ENCODE measurements around the gene RAD21L1. TPM values are rescaled to one million over a fixed set of nuclear protein-coding genes. Genes with fewer than 3 reads are reported as not detected.

The RAD21L1 gene
- total RNA-seq, 2 donors from 2014 or later = not detected

DNA sequence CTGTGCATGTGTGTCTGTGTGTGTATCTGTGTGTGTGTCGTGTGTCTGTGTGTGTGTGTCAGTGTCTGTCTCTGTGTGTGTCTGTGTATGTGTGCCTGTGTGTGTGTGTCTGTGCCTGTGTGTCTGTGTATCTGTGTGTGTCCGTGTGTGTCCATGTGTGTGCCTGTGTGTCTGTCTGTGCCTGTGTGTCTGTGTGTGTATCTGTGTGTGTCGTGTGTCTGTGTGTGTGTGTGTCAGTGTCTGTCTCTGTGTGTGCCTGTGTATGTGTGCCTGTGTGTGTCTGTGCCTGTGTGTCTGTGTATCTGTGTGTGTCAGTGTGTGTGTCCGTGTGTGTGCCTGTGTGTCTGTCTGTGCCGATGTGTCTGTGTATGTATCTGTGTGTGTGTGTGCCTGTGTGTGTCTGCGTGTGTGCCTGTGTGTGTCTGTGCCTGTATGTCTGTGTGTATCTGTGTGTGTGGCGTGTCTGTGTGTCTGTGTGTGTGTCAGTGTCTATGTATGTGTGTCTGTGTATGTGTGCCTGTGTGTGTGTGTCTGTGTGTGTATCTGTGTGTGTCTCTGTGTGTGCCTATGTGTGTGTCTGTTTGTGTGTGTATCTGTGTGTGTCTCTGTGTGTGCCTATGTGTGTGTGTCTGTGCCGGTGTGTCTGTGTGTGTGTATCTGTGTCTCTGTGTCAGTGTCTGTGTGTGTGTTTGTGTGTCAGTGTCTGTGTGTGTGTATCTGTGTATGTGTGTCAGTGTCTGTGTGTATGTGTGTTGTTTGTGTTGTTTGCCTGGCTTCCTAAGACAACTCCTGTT lies 51.9 kb downstream of the RAD21L1 start:
- Histone ChIP-seq H3K4me1 (no peaks in the 10 kb centered on the region), H3K9me3 (no peaks in the 10 kb centered on the region)
- no peak for DNase-seq (ENCODE audit: low spot score)

DNA sequence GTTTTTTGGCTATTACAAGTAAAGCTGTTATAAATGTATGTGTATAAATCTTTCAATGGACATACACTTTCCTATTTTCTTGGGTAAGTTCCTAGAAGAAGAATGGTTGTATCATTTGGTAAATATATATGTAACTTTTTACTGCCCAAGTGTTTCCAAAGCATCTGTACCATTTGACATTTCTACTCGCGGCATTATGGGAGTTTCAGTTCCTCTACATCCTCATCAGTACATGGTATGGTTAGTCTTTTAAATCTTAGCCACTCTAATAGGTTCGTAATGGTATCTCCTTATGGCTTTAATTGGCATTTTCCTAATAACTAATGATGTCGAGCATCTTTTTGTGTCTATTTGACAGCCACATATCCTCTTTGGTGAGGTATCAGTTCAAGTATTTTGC lies 53.1 kb downstream of the RAD21L1 start:
- Histone ChIP-seq H3K27me3 (no peaks in the 10 kb centered on the region), H3K4me1 (no peaks in the 10 kb centered on the region), H3K36me3 (no peaks in the 10 kb centered on the region), H3K4me3 (no peak overlapping the region), H3K9me3 (no peaks in the 10 kb centered on the region), H3K27ac (no peak overlapping the region)
- DNase-seq (ENCODE audit: low spot score) = no peak
- TF ChIP-seq, protein P1, sequence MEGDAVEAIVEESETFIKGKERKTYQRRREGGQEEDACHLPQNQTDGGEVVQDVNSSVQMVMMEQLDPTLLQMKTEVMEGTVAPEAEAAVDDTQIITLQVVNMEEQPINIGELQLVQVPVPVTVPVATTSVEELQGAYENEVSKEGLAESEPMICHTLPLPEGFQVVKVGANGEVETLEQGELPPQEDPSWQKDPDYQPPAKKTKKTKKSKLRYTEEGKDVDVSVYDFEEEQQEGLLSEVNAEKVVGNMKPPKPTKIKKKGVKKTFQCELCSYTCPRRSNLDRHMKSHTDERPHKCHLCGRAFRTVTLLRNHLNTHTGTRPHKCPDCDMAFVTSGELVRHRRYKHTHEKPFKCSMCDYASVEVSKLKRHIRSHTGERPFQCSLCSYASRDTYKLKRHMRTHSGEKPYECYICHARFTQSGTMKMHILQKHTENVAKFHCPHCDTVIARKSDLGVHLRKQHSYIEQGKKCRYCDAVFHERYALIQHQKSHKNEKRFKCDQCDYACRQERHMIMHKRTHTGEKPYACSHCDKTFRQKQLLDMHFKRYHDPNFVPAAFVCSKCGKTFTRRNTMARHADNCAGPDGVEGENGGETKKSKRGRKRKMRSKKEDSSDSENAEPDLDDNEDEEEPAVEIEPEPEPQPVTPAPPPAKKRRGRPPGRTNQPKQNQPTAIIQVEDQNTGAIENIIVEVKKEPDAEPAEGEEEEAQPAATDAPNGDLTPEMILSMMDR (IDR thresholded peaks at IDR 0.05) = no peak

More for the DNA sequence above, 51.9 kb downstream of the RAD21L1 start:
- H3K36me3 ChIP-seq = no peaks in the 10 kb centered on the region
- TF ChIP-seq, protein P1 (IDR thresholded peaks at IDR 0.05) = no peak
- no peak overlapping the region for H3K27ac ChIP-seq
- H3K4me3 ChIP-seq = no peak overlapping the region
- no peaks in the 10 kb centered on the region for H3K27me3 ChIP-seq

DNA sequence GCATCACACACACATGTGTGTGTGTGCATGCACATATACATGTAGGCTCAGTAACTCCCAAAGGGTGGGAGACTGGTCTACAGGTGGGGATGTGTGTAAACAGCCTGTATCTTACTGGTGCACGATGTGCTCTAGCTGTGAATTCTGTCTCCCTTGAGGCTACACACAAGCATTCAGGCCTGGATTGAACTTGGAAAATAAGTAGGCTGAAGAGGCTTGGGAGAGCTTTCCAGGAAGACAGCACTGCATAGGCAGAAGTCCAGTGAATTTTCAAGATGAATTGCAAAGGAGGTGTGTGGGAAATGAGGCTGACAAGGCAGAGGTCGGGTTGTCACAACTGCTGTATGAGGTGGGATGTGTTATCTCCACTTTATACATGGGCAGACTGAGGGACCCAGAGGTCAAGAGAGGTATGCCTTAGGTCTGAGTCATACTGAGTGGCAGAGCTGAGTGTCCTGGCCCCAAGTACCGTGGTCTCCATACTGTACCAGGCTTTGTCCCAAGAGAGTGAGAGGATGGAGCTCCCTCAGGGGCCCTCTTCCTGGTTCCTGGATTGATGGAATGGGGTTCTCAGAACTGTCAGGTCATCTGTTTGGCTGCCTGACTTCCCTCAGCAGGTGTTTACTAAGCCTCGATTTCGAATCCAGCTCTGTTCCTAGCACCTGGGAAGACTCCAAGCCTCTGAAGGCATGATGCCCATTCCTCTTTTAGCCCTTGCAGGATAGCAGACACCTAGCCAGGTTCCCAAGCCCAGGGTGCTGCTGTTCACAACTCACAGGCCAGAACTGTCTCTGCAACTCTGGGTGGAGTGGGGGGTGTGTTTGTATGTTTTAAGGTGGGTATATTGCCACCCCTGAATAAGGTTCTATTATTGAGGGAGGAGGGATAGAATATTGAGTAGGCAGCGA lies 54.6 kb downstream of the RAD21L1 start:
- TF ChIP-seq, protein P1 (IDR thresholded peaks at IDR 0.05) = no peak
- Histone ChIP-seq H3K4me3 (no peak overlapping the region), H3K36me3 (no peaks in the 10 kb centered on the region), H3K27me3 (no peaks in the 10 kb centered on the region), H3K4me1 (no peaks in the 10 kb centered on the region), H3K9me3 (no peaks in the 10 kb centered on the region), H3K27ac (no peak overlapping the region)
- DNase-seq (ENCODE audit: low spot score) = peak; percentile 53

DNA sequence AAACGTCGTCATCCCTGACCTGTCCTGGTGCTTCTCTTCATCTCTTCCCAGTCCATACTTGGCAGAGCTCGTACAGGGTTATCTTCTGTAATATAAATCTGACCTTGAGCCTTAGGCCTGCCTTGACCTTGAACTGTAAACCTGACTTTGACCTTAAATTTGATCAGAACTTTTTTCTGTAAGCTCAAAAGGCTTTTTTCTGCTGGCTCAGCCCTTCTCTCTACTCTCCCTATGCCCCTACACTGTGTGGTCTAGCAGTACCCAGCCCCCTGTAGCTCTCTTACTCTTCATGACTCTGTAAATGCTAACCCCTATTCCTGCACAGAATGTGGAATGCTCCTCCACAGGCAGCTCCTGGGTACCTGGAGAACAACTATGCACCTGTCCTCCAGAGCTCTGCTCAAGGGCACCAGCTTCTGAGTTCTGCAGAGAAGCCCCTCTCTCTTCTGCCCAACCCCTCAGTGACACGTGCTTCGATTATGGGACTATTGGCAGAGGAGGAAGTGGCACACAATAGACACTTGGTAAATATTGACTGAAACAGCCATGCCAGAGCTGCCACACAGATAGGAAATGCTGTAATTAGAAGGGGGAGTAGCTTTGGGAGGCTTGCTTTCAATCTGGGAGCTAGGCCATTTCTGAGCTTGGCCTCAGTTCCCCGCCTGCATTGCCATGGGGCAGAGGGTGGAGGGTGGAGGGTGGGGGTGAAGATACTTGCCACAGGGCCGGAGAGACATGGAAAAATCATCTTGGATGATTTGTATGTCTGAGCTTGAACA lies 55.6 kb downstream of the RAD21L1 start:
- H3K4me1 ChIP-seq = no peaks in the 10 kb centered on the region
- TF ChIP-seq, protein P1 (IDR thresholded peaks at IDR 0.05) = no peak
- no peaks in the 10 kb centered on the region for H3K36me3 ChIP-seq
- no peaks in the 10 kb centered on the region for H3K9me3 ChIP-seq
- H3K27ac ChIP-seq = no peak overlapping the region
- no peaks in the 10 kb centered on the region for H3K27me3 ChIP-seq
- DNase-seq (ENCODE audit: low spot score) = peak; percentile 7
- H3K4me3 ChIP-seq = no peak overlapping the region

DNA sequence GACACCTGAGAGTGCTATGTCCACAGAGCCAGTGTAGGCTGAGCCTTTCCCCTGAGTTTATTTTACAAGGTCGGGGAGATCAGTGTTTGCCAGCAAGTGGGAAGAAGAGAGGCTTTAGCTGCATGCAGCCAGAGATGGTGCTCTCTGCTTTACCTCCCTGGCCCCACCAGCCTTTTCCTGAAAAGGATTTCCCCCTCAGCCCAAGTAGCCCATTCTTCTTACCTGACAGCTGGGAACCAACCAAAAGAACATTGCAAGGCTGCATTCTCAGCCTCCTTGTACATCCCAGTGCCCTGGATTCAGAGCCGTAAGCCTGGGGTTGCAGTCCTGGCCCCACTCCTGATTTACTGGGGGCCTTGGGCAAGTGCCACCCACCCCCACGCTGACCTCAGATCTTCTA lies 57.1 kb downstream of the RAD21L1 start:
- no peak for DNase-seq (ENCODE audit: low spot score)
- TF ChIP-seq, protein P1 (IDR thresholded peaks at IDR 0.05) = no peak
- no peaks in the 10 kb centered on the region for H3K9me3 ChIP-seq
- no peak overlapping the region for H3K4me3 ChIP-seq
- no peaks in the 10 kb centered on the region for H3K27me3 ChIP-seq
- H3K4me1 ChIP-seq = no peaks in the 10 kb centered on the region
- H3K27ac ChIP-seq = no peak overlapping the region
- H3K36me3 ChIP-seq = no peaks in the 10 kb centered on the region

Measured in right atrium auricular region (tissue), 2 donors.